Ectodermal cell (in vitro differentiated cells): ENCODE measurements around the gene FAM20A.

ENCODE experiments used
- H3K27ac ChIP-seq: 2 replicates; pipeline ENCODE4 v1.7.0; 2013; ENCODE audit warnings: mild to moderate bottlenecking, low read depth, low read length; ENCODE audit not compliant: insufficient read depth, poor library complexity, severe bottlenecking
- H3K27me3 ChIP-seq: 2 replicates; pipeline ENCODE4 v1.7.0; 2013; ENCODE audit warnings: mild to moderate bottlenecking, low read length; ENCODE audit not compliant: insufficient read depth, control insufficient read depth, poor library complexity, severe bottlenecking
- H3K36me3 ChIP-seq: one replicate; pipeline ENCODE4 v1.7.0; 2013; ENCODE audit warnings: low read length; ENCODE audit not compliant: control insufficient read depth, insufficient read depth
- H3K4me1 ChIP-seq: one replicate; pipeline ENCODE4 v1.7.0; 2013; ENCODE audit warnings: low read length; ENCODE audit not compliant: control insufficient read depth, insufficient read depth
- H3K4me3 ChIP-seq: 2 replicates; pipeline ENCODE4 v1.7.0; 2013; ENCODE audit warnings: low read depth, low read length, control low read depth; ENCODE audit not compliant: insufficient read depth
- H3K9me3 ChIP-seq: 2 replicates; pipeline ENCODE4 v1.7.0; 2013; ENCODE audit warnings: mild to moderate bottlenecking, low read length, moderate library complexity; ENCODE audit not compliant: control insufficient read depth
- WGBS, 2 experiments: methylation state at CpG; one replicate each; pipeline ENCODE4 v1.1.7; 2013; ENCODE audit warnings: missing lambda C conversion rate in 2 of 2; 5-methylcytosine and 5-hydroxymethylcytosine counted together

Gene FAM20A

DNA sequence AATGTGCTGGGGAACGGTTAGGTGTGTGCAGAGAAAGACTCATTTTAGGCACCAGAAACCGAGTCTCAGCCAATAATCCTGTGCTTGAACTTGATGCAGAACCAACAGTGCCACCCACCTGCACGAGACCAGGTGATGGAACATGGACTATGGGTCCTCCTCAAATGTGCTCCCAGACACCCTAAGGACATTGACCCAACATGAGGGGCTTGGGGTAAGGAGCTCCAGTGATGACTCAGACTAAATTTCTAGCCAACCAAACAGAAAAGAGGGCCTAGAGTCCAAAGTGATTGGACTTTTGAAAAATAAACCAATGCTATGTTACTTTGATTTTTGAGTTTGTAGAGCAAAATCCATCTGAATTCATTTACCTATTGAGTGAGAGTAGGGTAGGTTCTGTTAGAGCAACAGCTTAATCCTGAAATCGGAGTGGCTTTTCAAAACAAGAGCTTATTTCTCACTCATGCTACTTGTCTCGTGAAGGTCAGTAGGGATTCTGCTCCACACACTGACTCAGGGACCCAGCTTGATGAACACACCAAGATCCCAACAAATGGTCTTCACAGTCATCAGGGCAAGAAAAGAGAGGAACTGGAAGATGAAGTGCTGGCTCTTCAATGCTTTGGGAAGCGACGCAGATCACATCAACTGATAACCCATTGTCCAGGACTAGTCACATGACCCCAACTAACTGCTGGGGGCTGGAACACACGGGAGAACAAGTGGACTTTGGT lies 21.8 kb downstream of the FAM20A start:
- no peaks in the 10 kb centered on the region for H3K27me3 ChIP-seq
- WGBS, 2 experiments: 93 to 96% methylated on average over 8 of the region's 8 CpGs
- no peaks in the 10 kb centered on the region for H3K4me1 ChIP-seq
- peaks cover 2% of the 10 kb centered on the region for H3K9me3 ChIP-seq
- no peak overlapping the region for H3K27ac ChIP-seq
- H3K36me3 ChIP-seq: no peaks in the 10 kb centered on the region
- H3K4me3 ChIP-seq: no peak overlapping the region

DNA sequence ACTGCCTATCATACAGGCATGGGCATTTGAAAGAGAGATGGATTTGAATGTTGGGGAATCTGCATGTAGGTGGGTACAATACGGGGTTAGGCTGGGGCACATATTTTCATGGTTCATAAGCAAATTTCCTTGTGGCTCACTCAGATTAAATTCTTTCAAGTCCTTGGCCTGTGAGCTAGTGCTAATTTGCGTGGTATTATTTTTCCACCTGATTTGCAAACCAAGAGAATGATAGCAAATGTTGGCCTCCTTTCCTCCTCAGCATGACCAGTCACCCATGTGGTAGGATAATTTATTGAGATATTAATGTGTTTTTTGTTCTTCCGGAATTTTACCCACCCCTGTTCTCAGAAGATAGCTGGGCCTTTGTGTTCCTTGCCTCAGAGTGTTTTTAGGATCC lies 22.9 kb downstream of the FAM20A start:
- Histone ChIP-seq H3K27me3 (no peaks in the 10 kb centered on the region), H3K4me3 (no peak overlapping the region), H3K27ac (no peak overlapping the region), H3K9me3 (peaks cover 2% of the 10 kb centered on the region), H3K4me1 (no peaks in the 10 kb centered on the region), H3K36me3 (no peaks in the 10 kb centered on the region)
- 90 to 96% methylated on average over 3 of the region's 3 CpGs for WGBS, 2 experiments

DNA sequence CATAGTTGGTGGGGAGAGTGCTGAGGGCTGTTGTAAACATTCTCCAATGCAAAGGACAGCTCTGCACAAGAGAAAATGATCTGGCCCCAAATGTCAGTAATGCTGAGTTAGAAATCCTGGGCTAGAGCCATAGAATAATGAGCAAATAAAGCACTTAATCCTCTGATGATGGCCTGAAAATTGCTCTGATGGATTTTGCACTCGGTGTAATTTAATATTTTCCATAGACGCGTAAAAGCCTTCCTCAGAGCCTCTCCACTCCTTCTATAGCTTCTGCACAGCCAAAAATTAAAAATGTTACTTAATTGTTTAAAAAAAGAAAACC lies 23.7 kb downstream of the FAM20A start:
- WGBS, 2 experiments: 97 to 100% methylated on average over 3 of the region's 3 CpGs
- H3K9me3 ChIP-seq: peaks cover 2% of the 10 kb centered on the region
- H3K36me3 ChIP-seq: no peaks in the 10 kb centered on the region
- H3K27me3 ChIP-seq: no peaks in the 10 kb centered on the region
- no peak overlapping the region for H3K27ac ChIP-seq
- H3K4me1 ChIP-seq: no peaks in the 10 kb centered on the region
- H3K4me3 ChIP-seq: no peak overlapping the region

DNA sequence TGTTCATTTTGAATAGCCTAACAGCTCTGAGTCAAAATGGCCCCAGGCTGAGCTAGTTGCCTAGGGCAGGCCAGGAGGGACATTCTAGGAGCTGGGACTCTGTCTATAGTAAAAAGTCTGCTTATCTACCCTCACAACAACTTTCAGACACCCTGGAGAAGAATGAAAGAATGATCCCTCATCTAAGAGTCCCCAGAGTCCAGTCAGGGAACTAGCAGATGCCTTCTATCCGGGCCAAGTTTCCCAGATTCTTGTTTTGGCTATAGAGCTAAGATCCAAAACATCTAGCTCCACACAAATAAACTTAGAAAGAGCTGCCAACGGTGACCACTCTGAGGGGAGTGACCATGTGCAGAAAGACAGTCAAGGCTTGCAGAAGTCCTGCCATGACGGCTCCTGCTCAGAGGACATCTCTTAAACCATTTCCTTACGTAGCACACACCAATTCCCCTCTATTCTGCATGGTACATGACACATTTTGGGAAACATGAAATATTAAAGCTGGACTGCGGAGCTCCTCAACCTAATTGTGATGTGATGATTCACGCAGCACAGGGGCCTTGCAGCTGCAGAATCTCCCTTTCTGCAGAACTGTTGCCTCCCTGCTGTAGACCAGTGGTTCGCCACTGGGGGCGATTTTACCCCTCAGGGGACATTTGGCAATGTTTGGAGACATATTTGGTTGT lies 24.2 kb downstream of the FAM20A start:
- no peaks in the 10 kb centered on the region for H3K36me3 ChIP-seq
- no peaks in the 10 kb centered on the region for H3K4me1 ChIP-seq
- WGBS, 2 experiments: 91 to 92% methylated on average over 8 of the region's 8 CpGs
- no peak overlapping the region for H3K4me3 ChIP-seq
- peaks cover 2% of the 10 kb centered on the region for H3K9me3 ChIP-seq
- no peaks in the 10 kb centered on the region for H3K27me3 ChIP-seq
- no peak overlapping the region for H3K27ac ChIP-seq

DNA sequence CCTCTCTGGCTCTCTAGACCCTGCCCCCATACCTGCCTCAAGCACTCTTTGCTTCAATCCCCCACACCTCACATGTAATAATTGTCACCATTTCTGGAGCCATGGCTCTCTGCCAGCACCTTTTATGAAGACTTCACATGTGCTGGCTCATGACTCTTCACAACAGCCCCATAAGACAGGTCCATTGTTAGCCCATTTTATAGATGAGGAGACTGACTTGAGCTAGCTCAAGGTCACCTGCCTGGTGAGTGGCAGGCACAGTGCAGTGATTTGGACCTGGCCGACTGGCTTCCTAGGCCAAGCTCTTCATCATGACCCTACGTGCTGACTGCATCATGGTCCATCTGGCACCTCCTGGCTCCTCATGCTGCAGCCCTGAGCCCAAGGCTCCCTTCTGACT lies 25.0 kb downstream of the FAM20A start:
- Histone ChIP-seq H3K4me3 (no peak overlapping the region), H3K9me3 (peaks cover 2% of the 10 kb centered on the region), H3K4me1 (no peaks in the 10 kb centered on the region), H3K36me3 (no peaks in the 10 kb centered on the region), H3K27me3 (no peaks in the 10 kb centered on the region), H3K27ac (no peak overlapping the region)
- WGBS, 2 experiments: 96 to 98% methylated on average over 2 of the region's 2 CpGs

DNA sequence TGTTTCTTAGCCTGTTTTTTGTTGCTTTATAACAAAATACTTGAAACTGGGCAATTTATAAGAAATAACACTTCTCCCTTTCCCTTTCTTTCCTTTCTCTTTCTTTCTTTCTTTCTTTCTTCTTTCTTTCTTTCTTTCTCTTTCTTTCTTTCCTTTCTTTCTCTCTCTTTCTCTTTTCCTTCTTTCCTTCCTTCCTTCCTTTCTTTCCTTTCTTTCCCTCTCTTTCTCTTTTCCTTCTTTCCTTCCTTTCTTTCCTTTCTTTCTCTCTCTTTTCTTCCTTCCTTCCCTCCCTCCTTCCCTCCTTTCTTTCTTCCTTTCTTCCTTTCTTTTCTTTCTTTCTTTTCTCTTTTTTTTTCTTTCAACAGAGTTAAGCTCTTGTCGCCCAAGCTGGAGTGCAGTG lies 27.8 kb downstream of the FAM20A start:
- 73 to 86% methylated on average over 1 of the region's 1 CpG for WGBS, 2 experiments
- Histone ChIP-seq H3K36me3 (no peaks in the 10 kb centered on the region), H3K27ac (no peak overlapping the region), H3K4me3 (no peak overlapping the region), H3K4me1 (no peaks in the 10 kb centered on the region), H3K9me3 (no peaks in the 10 kb centered on the region), H3K27me3 (no peaks in the 10 kb centered on the region)

DNA sequence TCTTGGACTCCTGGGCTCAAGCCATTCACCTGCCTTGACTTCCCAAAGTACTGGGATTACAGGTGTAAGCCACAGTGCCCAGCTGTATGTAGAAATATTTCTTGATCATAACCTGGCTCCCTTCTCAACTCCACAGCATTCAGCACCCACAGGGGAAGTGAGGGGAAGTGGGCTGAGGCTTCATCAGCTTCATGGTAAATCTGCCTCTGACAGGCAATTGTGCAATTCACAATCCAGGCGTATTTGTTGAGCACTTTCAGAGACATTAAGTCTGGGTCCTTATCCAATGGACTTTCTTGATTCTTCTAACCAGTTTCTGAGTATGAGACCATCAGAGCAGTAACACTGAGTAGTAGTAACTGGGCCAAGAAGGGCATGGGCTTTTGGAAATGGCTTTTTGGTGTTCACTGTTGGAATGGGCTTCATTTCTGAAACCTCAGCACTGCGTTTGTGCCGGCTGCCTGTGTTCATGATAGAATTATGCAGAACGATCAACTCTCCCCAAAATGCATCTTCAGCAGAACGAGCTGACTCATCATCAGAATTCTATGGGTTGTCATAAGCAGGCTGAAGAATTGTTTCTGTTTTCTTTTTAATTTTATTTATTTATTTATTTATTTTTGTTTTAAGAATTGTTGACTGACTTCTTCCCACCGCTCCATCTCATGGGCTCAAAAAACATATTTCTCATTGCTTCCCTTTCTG lies 28.9 kb downstream of the FAM20A start:
- H3K4me1 ChIP-seq: no peaks in the 10 kb centered on the region
- no peak overlapping the region for H3K27ac ChIP-seq
- H3K36me3 ChIP-seq: no peaks in the 10 kb centered on the region
- WGBS, 2 experiments: 93 to 96% methylated on average over 6 of the region's 6 CpGs
- no peaks in the 10 kb centered on the region for H3K27me3 ChIP-seq
- no peak overlapping the region for H3K4me3 ChIP-seq
- no peaks in the 10 kb centered on the region for H3K9me3 ChIP-seq

DNA sequence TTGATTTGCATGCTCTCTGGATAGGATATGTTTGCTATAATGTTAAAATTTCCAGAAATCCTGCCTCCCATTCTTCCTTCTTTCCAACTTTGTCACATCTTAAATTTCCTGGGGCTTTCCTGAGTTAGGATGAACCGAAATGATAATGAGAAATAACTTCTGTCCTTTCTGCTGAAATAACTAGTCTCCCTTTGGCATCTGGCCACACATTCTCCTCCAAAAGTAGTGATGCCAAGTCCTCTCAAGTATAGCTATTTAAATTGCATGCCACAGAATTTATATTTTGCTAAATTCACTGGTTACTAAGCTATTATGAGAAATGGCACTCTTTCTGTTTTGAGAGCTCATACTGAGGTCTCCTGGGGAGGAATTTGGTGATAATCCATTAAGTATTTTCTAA lies 30.6 kb downstream of the FAM20A start:
- H3K4me1 ChIP-seq: no peaks in the 10 kb centered on the region
- no peak overlapping the region for H3K27ac ChIP-seq
- H3K36me3 ChIP-seq: no peaks in the 10 kb centered on the region
- 91 to 100% methylated on average over 1 of the region's 1 CpG for WGBS, 2 experiments
- no peaks in the 10 kb centered on the region for H3K9me3 ChIP-seq
- H3K4me3 ChIP-seq: no peak overlapping the region
- no peaks in the 10 kb centered on the region for H3K27me3 ChIP-seq

DNA sequence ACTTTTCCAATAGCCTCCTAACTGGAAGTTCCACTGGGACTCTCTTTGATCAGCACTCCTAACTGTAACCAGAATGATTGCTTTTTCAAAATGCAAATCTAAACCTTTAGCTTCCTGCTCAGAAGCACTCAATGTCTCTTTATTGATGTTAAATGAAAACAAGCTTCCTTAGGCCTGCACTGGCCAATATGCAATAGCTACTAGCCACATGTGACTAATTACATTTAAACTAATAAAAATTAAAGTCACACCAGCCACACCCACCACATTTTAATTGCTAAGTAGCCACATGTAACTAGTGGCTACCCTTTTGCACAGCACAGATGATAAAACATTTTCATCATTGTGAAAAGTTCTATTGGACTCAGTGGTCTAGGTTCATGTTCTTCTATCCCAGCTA lies 31.8 kb downstream of the FAM20A start:
- Histone ChIP-seq H3K36me3 (no peaks in the 10 kb centered on the region), H3K4me1 (no peaks in the 10 kb centered on the region), H3K9me3 (no peaks in the 10 kb centered on the region), H3K27me3 (no peaks in the 10 kb centered on the region), H3K4me3 (no peak overlapping the region), H3K27ac (no peak overlapping the region)

DNA sequence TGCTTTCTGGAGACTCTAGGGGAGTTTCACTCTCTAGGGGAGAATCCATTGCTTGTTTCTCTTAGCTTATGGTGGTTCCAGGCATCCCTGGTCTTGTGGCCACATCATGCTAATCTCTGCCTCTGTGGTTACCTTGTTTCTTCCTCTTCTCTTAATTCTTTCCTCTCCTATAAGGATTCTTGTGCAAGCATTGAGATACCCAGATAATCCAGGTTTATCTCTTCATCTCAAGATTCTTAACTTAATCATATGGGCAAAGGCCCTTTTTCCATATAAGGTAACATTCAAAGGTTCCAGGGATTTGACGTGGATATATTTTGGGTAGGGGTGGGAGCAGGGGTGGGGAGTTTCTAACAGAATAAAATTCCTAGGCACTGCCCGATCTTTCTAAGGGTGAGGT lies 32.6 kb downstream of the FAM20A start:
- WGBS, 2 experiments: 87% methylated on average over 2 of the region's 2 CpGs
- no peaks in the 10 kb centered on the region for H3K27me3 ChIP-seq
- no peaks in the 10 kb centered on the region for H3K36me3 ChIP-seq

More for the DNA sequence above, 32.6 kb downstream of the FAM20A start:
- Histone ChIP-seq H3K9me3 (no peaks in the 10 kb centered on the region), H3K27ac (no peak overlapping the region), H3K4me3 (no peak overlapping the region), H3K4me1 (no peaks in the 10 kb centered on the region)
